Endothelial cell (in vitro differentiated cells): ENCODE measurements around the gene DIPK2B. TPM values are rescaled to one million over a fixed set of nuclear protein-coding genes. Genes with fewer than 3 reads are reported as not detected.

Experiments used
- DNase-seq: peaks from one replicate; pipeline ENCODE4 v3.0.0; 2021; ENCODE audit warnings: low spot score
- H3K27ac Mint-ChIP-seq: one replicate; pipeline ENCODE4 v1.8.0; 2021; ENCODE audit warnings: mixed read lengths, inconsistent platforms; ENCODE audit not compliant: unreplicated experiment
- H3K27me3 Mint-ChIP-seq: one replicate; pipeline ENCODE4 v1.8.0; 2021; ENCODE audit warnings: mild to moderate bottlenecking, moderate library complexity, mixed read lengths, inconsistent platforms; ENCODE audit not compliant: unreplicated experiment
- H3K36me3 Mint-ChIP-seq: one replicate; pipeline ENCODE4 v1.8.0; 2021; ENCODE audit warnings: mild to moderate bottlenecking, low read depth, mixed read lengths, inconsistent platforms; ENCODE audit not compliant: unreplicated experiment
- H3K4me1 Mint-ChIP-seq: one replicate; pipeline ENCODE4 v1.8.0; 2021; ENCODE audit warnings: mild to moderate bottlenecking, mixed read lengths, inconsistent platforms; ENCODE audit not compliant: unreplicated experiment
- H3K4me3 Mint-ChIP-seq: one replicate; pipeline ENCODE4 v1.8.0; 2021; ENCODE audit warnings: mild to moderate bottlenecking, mixed read lengths, inconsistent platforms; ENCODE audit not compliant: unreplicated experiment
- H3K9me3 Mint-ChIP-seq: one replicate; pipeline ENCODE4 v1.8.0; 2021; ENCODE audit warnings: mixed read lengths, inconsistent platforms; ENCODE audit not compliant: unreplicated experiment
- total RNA-seq: library from RNA; stranded (reverse); fragmentation: NEBNext Ultra II Directional; extraction: Animal tissue kit (Norgen Biotek cat#: 25700); gene quantifications from one replicate; pipeline ENCODE4 v1.2.1, GENCODE V29; 2021; ENCODE audit not compliant: unreplicated experiment
- TF ChIP-seq, protein P1 (sequence below): fragments of 200-600 bp; sonication (generic); IDR thresholded peaks from one replicate; pipeline ENCODE4 v1.5.0; 2021; ENCODE audit warnings: antibody characterized with exemption; ENCODE audit not compliant: unreplicated experiment

The DIPK2B gene
- total RNA-seq, 1 donor from 2014 or later = 286 TPM

DNA sequence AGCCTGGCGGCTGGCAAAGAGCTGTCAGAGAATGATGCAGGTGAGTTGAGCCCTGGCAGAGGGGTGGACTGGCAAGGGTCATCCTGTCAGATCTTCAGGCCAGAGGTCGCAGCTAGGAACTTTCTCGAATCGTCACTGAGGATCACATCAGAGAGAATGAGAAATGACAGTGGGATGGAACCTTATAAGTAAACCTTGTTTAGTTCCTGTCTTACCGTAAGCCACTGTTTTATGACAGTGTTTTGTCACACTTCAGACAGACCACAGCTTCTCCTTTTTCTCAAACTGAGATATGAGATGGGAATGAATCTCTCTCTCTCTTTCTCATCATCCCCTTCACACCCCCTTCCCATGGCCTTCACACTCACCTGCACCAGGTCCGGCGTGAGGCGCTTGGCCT, 9.3 kb downstream of the DIPK2B start:
- H3K4me1 Mint-ChIP-seq = peaks cover 57% of the 10 kb centered on the region
- no peak for DNase-seq
- no peaks in the 10 kb centered on the region for H3K9me3 Mint-ChIP-seq
- H3K27ac Mint-ChIP-seq = peak overlapping the region; percentile 14
- peaks cover 41% of the 10 kb centered on the region for H3K36me3 Mint-ChIP-seq
- peaks cover 6% of the 10 kb centered on the region for H3K27me3 Mint-ChIP-seq
- H3K4me3 Mint-ChIP-seq = no peak overlapping the region
- TF ChIP-seq, protein P1, sequence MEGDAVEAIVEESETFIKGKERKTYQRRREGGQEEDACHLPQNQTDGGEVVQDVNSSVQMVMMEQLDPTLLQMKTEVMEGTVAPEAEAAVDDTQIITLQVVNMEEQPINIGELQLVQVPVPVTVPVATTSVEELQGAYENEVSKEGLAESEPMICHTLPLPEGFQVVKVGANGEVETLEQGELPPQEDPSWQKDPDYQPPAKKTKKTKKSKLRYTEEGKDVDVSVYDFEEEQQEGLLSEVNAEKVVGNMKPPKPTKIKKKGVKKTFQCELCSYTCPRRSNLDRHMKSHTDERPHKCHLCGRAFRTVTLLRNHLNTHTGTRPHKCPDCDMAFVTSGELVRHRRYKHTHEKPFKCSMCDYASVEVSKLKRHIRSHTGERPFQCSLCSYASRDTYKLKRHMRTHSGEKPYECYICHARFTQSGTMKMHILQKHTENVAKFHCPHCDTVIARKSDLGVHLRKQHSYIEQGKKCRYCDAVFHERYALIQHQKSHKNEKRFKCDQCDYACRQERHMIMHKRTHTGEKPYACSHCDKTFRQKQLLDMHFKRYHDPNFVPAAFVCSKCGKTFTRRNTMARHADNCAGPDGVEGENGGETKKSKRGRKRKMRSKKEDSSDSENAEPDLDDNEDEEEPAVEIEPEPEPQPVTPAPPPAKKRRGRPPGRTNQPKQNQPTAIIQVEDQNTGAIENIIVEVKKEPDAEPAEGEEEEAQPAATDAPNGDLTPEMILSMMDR = no peak

DNA sequence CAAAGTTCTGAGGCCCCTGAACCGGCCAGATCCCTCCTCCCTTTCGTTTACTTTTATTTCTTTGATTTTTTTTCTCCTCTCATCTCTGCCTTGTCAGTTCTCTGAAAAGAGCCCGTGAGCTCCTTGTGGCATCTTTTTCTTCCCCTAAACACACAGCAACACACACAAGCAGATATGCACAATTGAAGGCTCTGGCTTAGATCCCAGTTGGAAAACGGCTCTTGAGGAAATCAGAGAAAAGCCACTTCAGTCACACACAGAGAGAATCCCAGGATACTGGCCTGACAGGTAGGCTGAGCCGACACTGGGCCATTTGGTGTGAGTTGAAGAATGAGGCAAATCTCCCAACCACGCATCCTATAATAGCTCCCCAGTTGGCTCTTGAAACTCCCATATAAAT, 12.9 kb downstream of the DIPK2B start:
- peaks cover 2% of the 10 kb centered on the region for H3K27me3 Mint-ChIP-seq
- peaks cover 38% of the 10 kb centered on the region for H3K36me3 Mint-ChIP-seq
- TF ChIP-seq, protein P1 = no peak
- no peak for DNase-seq
- peak overlapping the region; percentile 76 for H3K27ac Mint-ChIP-seq
- peaks cover 44% of the 10 kb centered on the region for H3K4me1 Mint-ChIP-seq
- H3K4me3 Mint-ChIP-seq = no peak overlapping the region
- no peaks in the 10 kb centered on the region for H3K9me3 Mint-ChIP-seq

DNA sequence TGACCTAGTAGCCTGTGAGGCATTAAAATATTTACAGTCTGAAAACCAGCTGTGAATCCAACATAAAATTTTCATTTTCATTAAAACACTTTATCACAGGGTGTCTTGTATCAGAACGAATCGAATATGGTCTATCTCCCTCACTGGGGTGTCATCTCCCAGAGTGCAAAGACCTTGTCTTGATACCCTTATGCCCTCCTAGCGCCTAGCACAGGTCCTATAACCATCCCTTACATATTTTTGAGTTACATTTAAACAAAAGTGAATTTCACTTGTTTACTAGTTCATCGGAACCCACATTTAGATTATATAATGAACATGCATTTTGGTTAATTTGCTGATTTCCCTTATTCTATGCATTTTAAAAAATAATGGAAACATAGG, 14.0 kb downstream of the DIPK2B start:
- DNase-seq = no peak
- TF ChIP-seq, protein P1 = no peak
- no peaks in the 10 kb centered on the region for H3K9me3 Mint-ChIP-seq
- H3K4me3 Mint-ChIP-seq = peak overlapping the region; percentile 59
- H3K27me3 Mint-ChIP-seq = peaks cover 2% of the 10 kb centered on the region
- peaks cover 41% of the 10 kb centered on the region for H3K36me3 Mint-ChIP-seq
- peaks cover 39% of the 10 kb centered on the region for H3K4me1 Mint-ChIP-seq
- H3K27ac Mint-ChIP-seq = no peak overlapping the region

DNA sequence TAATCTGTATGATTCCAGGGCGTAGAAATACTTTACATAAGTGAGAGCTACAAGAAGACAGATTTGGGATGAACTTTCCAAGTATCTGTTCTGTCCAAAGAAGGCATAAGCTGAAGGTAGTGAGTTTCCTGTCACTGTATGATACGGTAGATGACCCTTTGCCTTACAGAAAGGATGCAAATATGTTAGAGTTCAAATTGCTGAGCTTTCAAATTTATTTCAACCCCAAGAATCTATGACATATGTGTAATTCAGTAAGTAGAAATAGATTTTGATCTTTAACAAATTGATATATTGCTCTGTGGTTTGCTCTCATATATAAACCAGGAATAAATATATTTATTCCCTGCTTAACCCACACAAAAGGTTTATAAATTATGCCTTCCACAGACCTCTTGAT, 16.5 kb downstream of the DIPK2B start:
- TF ChIP-seq, protein P1 = no peak
- H3K9me3 Mint-ChIP-seq = no peaks in the 10 kb centered on the region

DNA sequence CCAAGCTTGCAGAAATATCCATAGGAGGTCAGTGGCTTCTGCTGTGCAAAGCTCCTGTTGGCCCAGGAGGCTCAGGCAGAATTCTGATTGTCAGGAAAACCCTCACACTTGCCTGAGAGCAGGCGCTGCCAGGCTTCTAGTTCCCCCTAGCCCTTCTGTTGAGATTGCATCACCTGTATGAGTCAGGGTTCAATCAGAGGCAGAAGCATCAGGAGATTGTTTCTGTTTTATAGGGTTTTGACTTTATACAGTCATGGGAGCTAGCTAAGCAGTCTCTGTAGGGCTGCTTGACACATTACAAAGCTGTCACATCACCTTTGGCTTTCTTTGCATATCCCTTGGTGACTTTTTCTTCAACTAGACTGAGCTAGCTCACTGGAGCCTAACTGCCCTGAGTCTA, 27.8 kb downstream of the DIPK2B start:
- H3K27ac Mint-ChIP-seq = no peak overlapping the region
- no peaks in the 10 kb centered on the region for H3K9me3 Mint-ChIP-seq
- peaks cover 34% of the 10 kb centered on the region for H3K36me3 Mint-ChIP-seq
- no peak for DNase-seq
- TF ChIP-seq, protein P1 = no peak
- H3K4me3 Mint-ChIP-seq = no peak overlapping the region
- H3K4me1 Mint-ChIP-seq = peaks cover 12% of the 10 kb centered on the region
- H3K27me3 Mint-ChIP-seq = peaks cover 2% of the 10 kb centered on the region

More for the DNA sequence above, 16.5 kb downstream of the DIPK2B start:
- H3K36me3 Mint-ChIP-seq = peaks cover 27% of the 10 kb centered on the region
- peaks cover 2% of the 10 kb centered on the region for H3K27me3 Mint-ChIP-seq
- H3K4me1 Mint-ChIP-seq = peaks cover 32% of the 10 kb centered on the region
- DNase-seq = no peak
- peak overlapping the region; percentile 26 for H3K27ac Mint-ChIP-seq
- H3K4me3 Mint-ChIP-seq = peak overlapping the region; percentile 2
